Gastrocnemius medialis (tissue), 4 donors: ENCODE results near the gene SETBP1. TPM values are rescaled to one million over a fixed set of nuclear protein-coding genes. Genes with fewer than 3 reads are reported as not detected.

Experiments
- ATAC-seq, 2 donors: fragments of 150-250 bp; one replicate each; pipeline ENCODE4 v1.9.1; 2016
- DNase-seq, 2 donors: peaks; one replicate each; pipeline ENCODE4 v3.0.0-alpha.2; 2019
- H3K27ac ChIP-seq, 4 donors: fragments of 200-600 bp; sonication (generic); 1 replicate in 1 of 4; 2 replicates in 3 of 4; pipeline ENCODE4 v1.5.1; 2016 to 2018; ENCODE audit warnings: mild to moderate bottlenecking in 2 of 4, moderate library complexity in 1 of 4
- H3K27me3 ChIP-seq, 3 donors: fragments of 200-600 bp; sonication (generic) in 2 of 3; 1 replicate in 1 of 3; 2 replicates in 2 of 3; pipeline versions ENCODE4 v1.5.1 to v1.6.0; 2016 to 2019; ENCODE audit warnings: mild to moderate bottlenecking in 1 of 3, moderate library complexity in 1 of 3
- H3K36me3 ChIP-seq, 2 donors: fragments of 200-600 bp; sonication (generic) in 1 of 2; one replicate each; pipeline ENCODE4 v1.5.1; 2017 to 2018
- H3K4me1 ChIP-seq, 2 donors: fragments of 200-600 bp; sonication (generic) in 1 of 2; one replicate each; pipeline ENCODE4 v1.5.1; 2016 to 2017; ENCODE audit warnings: mild to moderate bottlenecking in 2 of 2
- H3K4me3 ChIP-seq, 4 donors: fragments of 200-600 bp; sonication (generic) in 3 of 4; 1 replicate in 1 of 4; 2 replicates in 3 of 4; pipeline ENCODE4 v1.5.1; 2016 to 2019; ENCODE audit warnings: mild to moderate bottlenecking in 2 of 4
- H3K9me3 ChIP-seq, 3 donors: fragments of 200-600 bp; sonication (generic) in 2 of 3; 1 replicate in 1 of 3; 2 replicates in 2 of 3; pipeline ENCODE4 v1.5.1; 2016 to 2019
- CTCF ChIP-seq, 5 experiments: fragments of 450-650 bp in 3 of 5; fragments of 200-600 bp in 2 of 5; sonication (generic) in 2 of 5; IDR thresholded peaks in 4 of 5; conservative IDR thresholded peaks in 1 of 5; 1 replicate in 4 of 5; 2 replicates in 1 of 5; pipeline ENCODE4 v1.5.1; 2016 to 2019; ENCODE audit warnings: antibody characterized with exemption in 5 of 5, mild to moderate bottlenecking in 3 of 5, moderate library complexity in 3 of 5
- POLR2A ChIP-seq, 2 donors: fragments of 450-650 bp; IDR thresholded peaks; one replicate each; pipeline ENCODE4 v1.6.1; 2017; ENCODE audit warnings: antibody characterized with exemption in 2 of 2, mild to moderate bottlenecking in 2 of 2, moderate library complexity in 2 of 2
- in situ Hi-C, 4 donors: fragments of 200-750 bp; cut with MboI; loops; one replicate each; pipeline versions ENCODE4 v1.15.0 to v1.8.0; 2017; ENCODE audit warnings: low sequenced_read_pairs in 4 of 4
- intact Hi-C: fragments of 100-400 bp; cut with DNase I; formaldehyde crosslinking; loops from one replicate; pipeline ENCODE4 v1.15.1; 2023; ENCODE audit warnings: low total_unique reads
- total RNA-seq, 4 donors: library from RNA; depleted of rRNA; stranded (reverse); fragments of >200 nt; gene quantifications; one replicate each; pipeline versions ENCODE4 v1.1.0 to v1.2.3, GENCODE V29; 2016

SETBP1 gene
- total RNA-seq, 4 donors from 2014 or later = 9.2 to 20.0 (median 15.3) TPM

- H3K4me1 ChIP-seq = peaks cover 52 to 56% of the 10 kb centered on the region in 2 donors
- no peaks in the 10 kb centered on the region for H3K27me3 ChIP-seq
- no peak overlapping the region for H3K27ac ChIP-seq
- ATAC-seq = no peak
- H3K4me3 ChIP-seq = no peak overlapping the region
- DNase-seq = no peak
- in situ Hi-C loops = no loop called here
- TF ChIP-seq POLR2A (IDR thresholded peaks at IDR 0.05) = no peak
- no peak for TF ChIP-seq CTCF (IDR thresholded peaks at IDR 0.05 in 4 of 5, conservative IDR thresholded peaks at IDR 0.05 in 1 of 5)
- intact Hi-C loops = no loop called here
- no peaks in the 10 kb centered on the region for H3K9me3 ChIP-seq
- H3K36me3 ChIP-seq = no peaks in the 10 kb centered on the region
Measured at GRCh38 chr18:44841752-44842587, 161.3 kb downstream of the SETBP1 start.

GRCh38 chr18:44842588-44843412 is 162.1 kb downstream of the SETBP1 start:
- intact Hi-C loops (no loop called here), in situ Hi-C loops (no loop called here)
- Histone ChIP-seq H3K36me3 (no peaks in the 10 kb centered on the region), H3K9me3 (no peaks in the 10 kb centered on the region), H3K27me3 (no peaks in the 10 kb centered on the region), H3K4me1 (peaks cover 57 to 61% of the 10 kb centered on the region in 2 donors), H3K4me3 (no peak overlapping the region), H3K27ac (no peak overlapping the region)
- no peak for DNase-seq
- no peak for ATAC-seq
- TF ChIP-seq POLR2A (IDR thresholded peaks at IDR 0.05) (no peak), CTCF (IDR thresholded peaks at IDR 0.05 in 4 of 5, conservative IDR thresholded peaks at IDR 0.05 in 1 of 5) (no peak)

- no peak for DNase-seq
- H3K36me3 ChIP-seq = no peaks in the 10 kb centered on the region
- no peak overlapping the region for H3K4me3 ChIP-seq
- H3K9me3 ChIP-seq = no peaks in the 10 kb centered on the region
- no peak overlapping the region for H3K27ac ChIP-seq
- no peak for ATAC-seq
- peaks cover 42 to 55% of the 10 kb centered on the region in 2 donors for H3K4me1 ChIP-seq
- no peaks in the 10 kb centered on the region for H3K27me3 ChIP-seq
- TF ChIP-seq POLR2A (IDR thresholded peaks at IDR 0.05) (no peak), CTCF (IDR thresholded peaks at IDR 0.05 in 4 of 5, conservative IDR thresholded peaks at IDR 0.05 in 1 of 5) (no peak)
- in situ Hi-C loops = no loop called here
- intact Hi-C loops = no loop called here
Measured at GRCh38 chr18:44844486-44844885, 163.8 kb downstream of the SETBP1 start.

DNA sequence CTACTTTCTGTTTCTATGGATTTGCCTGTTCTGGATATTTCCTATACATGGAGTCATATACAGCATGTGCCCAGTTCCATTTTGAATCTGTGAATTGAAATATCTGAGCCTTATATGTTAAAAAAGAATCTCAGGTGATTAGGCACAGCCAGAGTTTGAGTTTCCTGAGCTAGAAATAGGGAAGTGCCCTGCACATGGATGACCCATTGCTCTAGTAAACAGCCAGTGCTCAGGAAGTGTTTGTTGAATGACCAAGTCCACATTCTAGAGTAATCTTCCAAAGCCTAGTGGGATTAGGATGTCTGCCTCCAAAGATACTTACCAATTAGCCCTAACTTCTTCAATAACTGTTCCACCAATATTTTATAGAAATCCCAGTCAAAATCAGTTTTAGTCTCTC is 165.8 kb downstream of the SETBP1 start:
- H3K4me1 ChIP-seq = peaks cover 29 to 55% of the 10 kb centered on the region in 2 donors
- TF ChIP-seq CTCF (IDR thresholded peaks at IDR 0.05 in 4 of 5, conservative IDR thresholded peaks at IDR 0.05 in 1 of 5) (no peak), POLR2A (IDR thresholded peaks at IDR 0.05) (no peak)
- intact Hi-C loops = no loop called here
- no peaks in the 10 kb centered on the region for H3K9me3 ChIP-seq
- H3K36me3 ChIP-seq = no peaks in the 10 kb centered on the region
- no peak overlapping the region for H3K27ac ChIP-seq
- in situ Hi-C loops = no loop called here
- DNase-seq (no peak), ATAC-seq (no peak)
- H3K4me3 ChIP-seq = no peak overlapping the region
- H3K27me3 ChIP-seq = no peaks in the 10 kb centered on the region
